K562 (cell line): Measurements from ENCODE around the gene AFAP1. TPM values are rescaled to one million over a fixed set of nuclear protein-coding genes. Genes with fewer than 3 reads are reported as not detected.

Experiments
- ATAC-seq: fragments of 200-7000 bp; cut with Tn5 transposase; 3 replicates; pipeline ENCODE4 v1.9.1; 2020; ENCODE audit warnings: moderate library complexity
- BruUV-seq: library from RNA; stranded (reverse); fragments of 400-500 nt; replicated peaks from 2 replicates; lab custom pipeline; 2021; lab: Mats Ljungman, UMichigan
- CTCF ChIA-PET: fragments of 300-600 bp; formaldehyde crosslinking; extraction: SDS; loops from one replicate; lab custom pipeline; 2021; ENCODE audit warnings: low intra/inter-chr PET ratio; lab: Yijun Ruan, JAX
- POLR2A ChIA-PET: fragments of 300-600, 350-650 bp; sonication (Branson Sonifier 250); formaldehyde crosslinking; extraction: SDS; loops from one replicate; lab custom pipeline; 2021; ENCODE audit warnings: antibody characterized with exemption, inconsistent platforms; lab: Yijun Ruan, JAX
- DNase-seq, 4 experiments: peaks; one replicate each; pipeline versions ENCODE4 v3.0.0 to v3.0.0-alpha.2; 2011 to 2018; ENCODE audit warnings: low spot score in 3 of 4, mixed read lengths in 3 of 4; ENCODE audit errors: extremely low read depth in 1 of 4
- FAIRE-seq: peaks from 2 replicates; lab custom pipeline; 2011; peaks lifted over from hg19 to GRCh38; lab: Jason Lieb, UNC
- H2AFZ ChIP-seq: 2 replicates; pipeline ENCODE4 v1.6.0; 2011; ENCODE audit warnings: low read depth, low read length, control low read depth, inconsistent platforms
- H3K27ac ChIP-seq: fragments of 200-600 bp; 3 replicates; pipeline ENCODE4 v1.8.0; 2011; ENCODE audit warnings: low read depth, mild to moderate bottlenecking, control low read depth, inconsistent platforms, low read length, moderate library complexity, mixed read lengths; ENCODE audit errors: extremely low read depth
- H3K27me3 ChIP-seq, 2 experiments: fragments of 300-600 bp in 1 of 2; 2 replicates in 1 of 2; 3 replicates in 1 of 2; pipeline versions ENCODE4 v1.6.0 to v1.8.0; 2011; ENCODE audit warnings: inconsistent platforms in 2 of 2, low read length in 2 of 2, mild to moderate bottlenecking in 1 of 2, mixed read lengths in 1 of 2, moderate library complexity in 1 of 2; ENCODE audit not compliant: control insufficient read depth in 2 of 2, insufficient read depth in 2 of 2
- H3K36me3 ChIP-seq: fragments of 300-600 bp; 3 replicates; pipeline ENCODE4 v1.8.0; 2011; ENCODE audit warnings: mild to moderate bottlenecking, low read length, inconsistent platforms; ENCODE audit not compliant: control insufficient read depth, insufficient read depth
- H3K4me1 ChIP-seq, 2 experiments: fragments of 200-600 bp in 1 of 2; replicated peaks in 1 of 2; 2 replicates in 1 of 2; 3 replicates in 1 of 2; pipeline versions ENCODE4 v1.5.1 to v1.8.0; 2011; ENCODE audit warnings: inconsistent platforms in 2 of 2, low read length in 2 of 2, mild to moderate bottlenecking in 1 of 2, mixed read lengths in 1 of 2, moderate library complexity in 1 of 2; ENCODE audit not compliant: control insufficient read depth in 2 of 2, insufficient read depth in 2 of 2
- H3K4me2 ChIP-seq: 2 replicates; pipeline ENCODE4 v1.6.1; 2011; ENCODE audit warnings: low read length, control low read depth, inconsistent platforms, mixed read lengths; ENCODE audit not compliant: insufficient read depth
- H3K4me3 ChIP-seq: fragments of 200-600 bp; sonication (generic), shearing (Covaris generic); 2 replicates; pipeline ENCODE4 v1.5.1; 2016; ENCODE audit warnings: control low read depth, inconsistent platforms
- H3K79me2 ChIP-seq: fragments of 200-600 bp; 3 replicates; pipeline ENCODE4 v1.8.0; 2011; ENCODE audit warnings: low read length, inconsistent platforms; ENCODE audit not compliant: control insufficient read depth, insufficient read depth
- H3K9ac ChIP-seq, 2 experiments: 2 replicates each; pipeline versions ENCODE4 v1.6.0 to v1.6.1; 2011; ENCODE audit warnings: low read depth in 2 of 2, low read length in 2 of 2, control low read depth in 1 of 2, inconsistent platforms in 1 of 2, mild to moderate bottlenecking in 1 of 2, mixed read lengths in 1 of 2; ENCODE audit not compliant: insufficient read depth in 1 of 2
- H3K9me1 ChIP-seq: one replicate; pipeline ENCODE4 v1.6.0; 2011; ENCODE audit warnings: inconsistent platforms, mild to moderate bottlenecking, low read length, moderate library complexity; ENCODE audit not compliant: control insufficient read depth, insufficient read depth
- H3K9me3 ChIP-seq: replicated peaks from 2 replicates; pipeline ENCODE4 v1.5.1; 2011; ENCODE audit warnings: low read depth, low read length, inconsistent platforms; ENCODE audit not compliant: control insufficient read depth, insufficient read depth
- H4K20me1 ChIP-seq: replicated peaks from 2 replicates; pipeline ENCODE4 v1.6.1; 2011; ENCODE audit warnings: low read length, inconsistent platforms, mixed read lengths; ENCODE audit not compliant: control insufficient read depth, insufficient read depth
- CREBBP ChIP-seq: IDR thresholded peaks from one replicate; pipeline ENCODE4 v1.6.1; 2012; ENCODE audit warnings: low read depth, mild to moderate bottlenecking, control low read depth, inconsistent platforms, low read length
- CTCFL ChIP-seq: IDR thresholded peaks from 2 replicates; pipeline ENCODE4 v1.6.1; 2011; ENCODE audit warnings: borderline replicate concordance, low read depth, mild to moderate bottlenecking, moderate library complexity, low read length; ENCODE audit not compliant: insufficient read depth, poor library complexity, severe bottlenecking
- ELF1 ChIP-seq: fragments of 200-800 bp; sonication (Bioruptor generic); IDR thresholded peaks from 2 replicates; pipeline ENCODE4 v1.6.1; 2016; ENCODE audit warnings: missing genetic modification characterization, missing compliant biosample characterization
- ELF4 ChIP-seq: fragments of 450-650 bp; formaldehyde crosslinking; IDR thresholded peaks from 2 replicates; pipeline ENCODE4 v1.4.0; 2022; ENCODE audit warnings: missing genetic modification characterization
- ESRRA ChIP-seq: fragments of 450-650 bp; IDR thresholded peaks from 2 replicates; pipeline ENCODE4 v1.6.1; 2014; ENCODE audit warnings: low read depth, mild to moderate bottlenecking, moderate library complexity, borderline replicate concordance
- GATAD2B ChIP-seq: fragments of 450-650 bp; IDR thresholded peaks from 2 replicates; pipeline ENCODE4 v1.6.1; 2017; ENCODE audit warnings: mild to moderate bottlenecking, borderline replicate concordance
- HEY1 ChIP-seq: fragments of 250-450 bp; sonication (Bioruptor Pico); IDR thresholded peaks from 2 replicates; pipeline ENCODE4 v1.5.0; 2020; ENCODE audit warnings: mild to moderate bottlenecking, moderate library complexity, borderline replicate concordance
- MAFF ChIP-seq: IDR thresholded peaks from 2 replicates; pipeline ENCODE4 v1.6.1; 2012; ENCODE audit warnings: low read length, improper control_type of control experiment
- MYC ChIP-seq, 2 experiments: fragments of 250-450 bp in 1 of 2; sonication (Bioruptor Pico) in 1 of 2; IDR thresholded peaks; 2 replicates each; pipeline versions ENCODE4 v1.5.1 to v1.6.1; 2012 to 2021; ENCODE audit warnings: low read depth in 2 of 2, borderline replicate concordance in 1 of 2, improper control_type of control experiment in 1 of 2, low read length in 1 of 2, mild to moderate bottlenecking in 1 of 2, moderate library complexity in 1 of 2
- NBN ChIP-seq: fragments of 450-650 bp; IDR thresholded peaks from 2 replicates; pipeline ENCODE4 v1.6.1; 2016; ENCODE audit warnings: low read depth, mild to moderate bottlenecking
- NFE2 ChIP-seq: IDR thresholded peaks from 2 replicates; pipeline ENCODE4 v1.6.1; 2014; ENCODE audit warnings: antibody characterized with exemption, low read depth
- NR0B1 ChIP-seq: fragments of 450-650 bp; IDR thresholded peaks from one replicate; pipeline ENCODE4 v1.6.1; 2018; ENCODE audit warnings: mild to moderate bottlenecking, moderate library complexity; ENCODE audit not compliant: partially characterized antibody
- RBFOX2 ChIP-seq: fragments of 200-400 bp; formaldehyde crosslinking; IDR thresholded peaks from 2 replicates; pipeline ENCODE4 v1.6.1; 2017; ENCODE audit warnings: low read depth, mild to moderate bottlenecking, low read length, moderate library complexity
- SLC30A9 ChIP-seq: fragments of 250-450 bp; sonication (Bioruptor Pico); IDR thresholded peaks from 2 replicates; pipeline ENCODE4 v1.8.0; 2022; ENCODE audit warnings: mild to moderate bottlenecking, moderate library complexity
- XRCC3 ChIP-seq: fragments of 450-650 bp; IDR thresholded peaks from 2 replicates; pipeline ENCODE4 v1.6.1; 2017; ENCODE audit warnings: mild to moderate bottlenecking, moderate library complexity
- ZNF134 ChIP-seq: fragments of 250-450 bp; sonication (Bioruptor Pico); conservative IDR thresholded peaks from 2 replicates; pipeline ENCODE4 v1.4.0; 2020
- ZNF316 ChIP-seq: fragments of 450-650 bp; IDR thresholded peaks from 2 replicates; pipeline ENCODE4 v1.6.1; 2016
- WGBS: fragments of 100-300 bp; shearing (Covaris generic); methylation state at CpG from one replicate; pipeline ENCODE4 v1.1.6; 2016; ENCODE audit warnings: low coverage, mixed read lengths; ENCODE audit not compliant: insufficient coverage; ENCODE audit errors: missing lambda C conversion rate; 5-methylcytosine and 5-hydroxymethylcytosine counted together
- in situ Hi-C: fragments of 300-500 bp; cut with MboI; formaldehyde crosslinking; loops from 4 replicates; pipeline ENCODE4 v1.15.0; 2018; ENCODE audit warnings: inconsistent platforms, mixed read lengths
- intact Hi-C: fragments of 100-400 bp; cut with micrococcal nuclease; formaldehyde crosslinking; loops from 2 replicates; pipeline ENCODE4 v1.14.2; 2022
- polyA plus RNA-seq, 8 experiments: library from polyadenylated mRNA; depleted of rRNA in 4 of 8; stranded (reverse) in 5 of 8; unstranded in 3 of 8; fragments of >200 nt; fragmentation: Nextera tagmentation in 2 of 8; fragmentation: Illumina TruSeq in 1 of 8; extraction: Ambion mirVana in 2 of 8; extraction: Trizol in 1 of 8; gene quantifications; 2 replicates each; pipeline versions ENCODE4 v1.2.1 to v1.2.3, GENCODE V29; 2011 to 2014; ENCODE audit warnings: inconsistent platforms in 1 of 8, missing spikeins in 1 of 8
- total RNA-seq, 7 experiments: library from RNA; depleted of rRNA in 6 of 7; stranded (reverse); fragments of >200 nt in 6 of 7; fragmentation: Illumina TruSeq in 2 of 7; extraction: Trizol in 2 of 7; gene quantifications; 2 replicates each; pipeline versions ENCODE4 v1.2.1 to v1.2.3, GENCODE V29; 2011 to 2021; ENCODE audit warnings: low replicate concordance in 1 of 7
- TF ChIP-seq, protein P1 (sequence below): fragments of 200-800 bp; sonication (Bioruptor generic); IDR thresholded peaks from 2 replicates; pipeline ENCODE4 v1.6.1; 2017; ENCODE audit warnings: missing genetic modification characterization, missing compliant biosample characterization
- TF ChIP-seq, protein P2 (sequence below): sonication (generic); formaldehyde crosslinking; IDR thresholded peaks from 2 replicates; pipeline ENCODE4 v1.8.0; 2022; ENCODE audit warnings: mild to moderate bottlenecking, missing genetic modification reagents

AFAP1 gene
- total and polyA plus RNA-seq, 9 of the 15 experiments (the other 6 are each of a cell fraction or from before 2014, with no cell fraction given) = 0.07 to 0.42 (median 0.12) TPM; not detected in 1

- Histone ChIP-seq H3K9ac (no peak overlapping the region), H2AFZ (no peak overlapping the region), H3K4me1 (peaks cover 3 to 40% of the 10 kb centered on the region in 2 experiments; a peak in 3 of 5 replicates), H3K79me2 (peaks cover 38% of the 10 kb centered on the region), H3K9me1 (no peaks in the 10 kb centered on the region), H3K36me3 (peaks cover 5% of the 10 kb centered on the region; the same call in 1 of the 3 replicates), H3K9me3 (no peaks in the 10 kb centered on the region; the same call in 1 of the 2 replicates), H3K4me3 (no peak overlapping the region), H3K4me2 (no peak overlapping the region), H3K27ac (no peak overlapping the region), H4K20me1 (peaks cover 8% of the 10 kb centered on the region; the same call in 1 of the 2 replicates), H3K27me3 (no peaks in the 10 kb centered on the region)
- peak; percentile 60 for ATAC-seq
- FAIRE-seq = no peak
- intact Hi-C loops (no loop called here), in situ Hi-C loops (no loop called here)
- POLR2A ChIA-PET = no interaction called here
- BruUV-seq = no TSS peak
- CTCF ChIA-PET = no interaction called here
- peak in 2 of 4 experiments; percentile 20 to 30 for DNase-seq
- 45% methylated on average over 8 of the region's 9 CpGs for WGBS
- TF ChIP-seq, protein P1, sequence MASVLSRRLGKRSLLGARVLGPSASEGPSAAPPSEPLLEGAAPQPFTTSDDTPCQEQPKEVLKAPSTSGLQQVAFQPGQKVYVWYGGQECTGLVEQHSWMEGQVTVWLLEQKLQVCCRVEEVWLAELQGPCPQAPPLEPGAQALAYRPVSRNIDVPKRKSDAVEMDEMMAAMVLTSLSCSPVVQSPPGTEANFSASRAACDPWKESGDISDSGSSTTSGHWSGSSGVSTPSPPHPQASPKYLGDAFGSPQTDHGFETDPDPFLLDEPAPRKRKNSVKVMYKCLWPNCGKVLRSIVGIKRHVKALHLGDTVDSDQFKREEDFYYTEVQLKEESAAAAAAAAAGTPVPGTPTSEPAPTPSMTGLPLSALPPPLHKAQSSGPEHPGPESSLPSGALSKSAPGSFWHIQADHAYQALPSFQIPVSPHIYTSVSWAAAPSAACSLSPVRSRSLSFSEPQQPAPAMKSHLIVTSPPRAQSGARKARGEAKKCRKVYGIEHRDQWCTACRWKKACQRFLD = no peak
- TF ChIP-seq MYC (IDR thresholded peaks at IDR 0.05; ENCODE audit: low read depth, low read length) (no peak), MYC (CRISPR knock-in tag; IDR thresholded peaks at IDR 0.05; ENCODE audit: borderline replicate concordance, low read depth) (no peak), ELF4 (CRISPR knock-in tag) (no peak), ZNF316 (peak; percentile 59), SLC30A9 (CRISPR knock-in tag) (no peak), ELF1 (tag) (no peak), NR0B1 (no peak), ESRRA (no peak), MAFF (peak; percentile 36; the same call in 1 of the 2 replicates), GATAD2B (no peak), NBN (no peak), ZNF134 (CRISPR knock-in tag) (no peak), XRCC3 (no peak), NFE2 (peak; percentile 76), RBFOX2 (peak; percentile 9), CTCFL (no peak), HEY1 (CRISPR knock-in tag) (no peak), CREBBP (no peak)
- TF ChIP-seq, protein P2, sequence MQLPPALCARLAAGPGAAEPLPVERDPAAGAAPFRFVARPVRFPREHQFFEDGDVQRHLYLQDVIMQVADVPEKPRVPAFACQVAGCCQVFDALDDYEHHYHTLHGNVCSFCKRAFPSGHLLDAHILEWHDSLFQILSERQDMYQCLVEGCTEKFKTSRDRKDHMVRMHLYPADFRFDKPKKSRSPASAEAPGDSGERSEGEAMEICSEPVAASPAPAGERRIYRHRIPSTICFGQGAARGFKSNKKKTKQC (CRISPR knock-in tag) = no peak
Observed at GRCh38 chr4:7760228-7760627, 179.4 kb downstream of the AFAP1 start.
